ENCODE measurements around the gene ADAM23. TPM values are rescaled to one million over a fixed set of nuclear protein-coding genes. Genes with fewer than 3 reads are reported as not detected.
"Not testable (repeated sequence)": the region's sequence is repeated elsewhere in the genome, so short reads cannot be mapped to it uniquely, and the experiment has no call there.

Gene ADAM23, protein sequence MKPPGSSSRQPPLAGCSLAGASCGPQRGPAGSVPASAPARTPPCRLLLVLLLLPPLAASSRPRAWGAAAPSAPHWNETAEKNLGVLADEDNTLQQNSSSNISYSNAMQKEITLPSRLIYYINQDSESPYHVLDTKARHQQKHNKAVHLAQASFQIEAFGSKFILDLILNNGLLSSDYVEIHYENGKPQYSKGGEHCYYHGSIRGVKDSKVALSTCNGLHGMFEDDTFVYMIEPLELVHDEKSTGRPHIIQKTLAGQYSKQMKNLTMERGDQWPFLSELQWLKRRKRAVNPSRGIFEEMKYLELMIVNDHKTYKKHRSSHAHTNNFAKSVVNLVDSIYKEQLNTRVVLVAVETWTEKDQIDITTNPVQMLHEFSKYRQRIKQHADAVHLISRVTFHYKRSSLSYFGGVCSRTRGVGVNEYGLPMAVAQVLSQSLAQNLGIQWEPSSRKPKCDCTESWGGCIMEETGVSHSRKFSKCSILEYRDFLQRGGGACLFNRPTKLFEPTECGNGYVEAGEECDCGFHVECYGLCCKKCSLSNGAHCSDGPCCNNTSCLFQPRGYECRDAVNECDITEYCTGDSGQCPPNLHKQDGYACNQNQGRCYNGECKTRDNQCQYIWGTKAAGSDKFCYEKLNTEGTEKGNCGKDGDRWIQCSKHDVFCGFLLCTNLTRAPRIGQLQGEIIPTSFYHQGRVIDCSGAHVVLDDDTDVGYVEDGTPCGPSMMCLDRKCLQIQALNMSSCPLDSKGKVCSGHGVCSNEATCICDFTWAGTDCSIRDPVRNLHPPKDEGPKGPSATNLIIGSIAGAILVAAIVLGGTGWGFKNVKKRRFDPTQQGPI
- 0.94 TPM for total RNA-seq

DNA sequence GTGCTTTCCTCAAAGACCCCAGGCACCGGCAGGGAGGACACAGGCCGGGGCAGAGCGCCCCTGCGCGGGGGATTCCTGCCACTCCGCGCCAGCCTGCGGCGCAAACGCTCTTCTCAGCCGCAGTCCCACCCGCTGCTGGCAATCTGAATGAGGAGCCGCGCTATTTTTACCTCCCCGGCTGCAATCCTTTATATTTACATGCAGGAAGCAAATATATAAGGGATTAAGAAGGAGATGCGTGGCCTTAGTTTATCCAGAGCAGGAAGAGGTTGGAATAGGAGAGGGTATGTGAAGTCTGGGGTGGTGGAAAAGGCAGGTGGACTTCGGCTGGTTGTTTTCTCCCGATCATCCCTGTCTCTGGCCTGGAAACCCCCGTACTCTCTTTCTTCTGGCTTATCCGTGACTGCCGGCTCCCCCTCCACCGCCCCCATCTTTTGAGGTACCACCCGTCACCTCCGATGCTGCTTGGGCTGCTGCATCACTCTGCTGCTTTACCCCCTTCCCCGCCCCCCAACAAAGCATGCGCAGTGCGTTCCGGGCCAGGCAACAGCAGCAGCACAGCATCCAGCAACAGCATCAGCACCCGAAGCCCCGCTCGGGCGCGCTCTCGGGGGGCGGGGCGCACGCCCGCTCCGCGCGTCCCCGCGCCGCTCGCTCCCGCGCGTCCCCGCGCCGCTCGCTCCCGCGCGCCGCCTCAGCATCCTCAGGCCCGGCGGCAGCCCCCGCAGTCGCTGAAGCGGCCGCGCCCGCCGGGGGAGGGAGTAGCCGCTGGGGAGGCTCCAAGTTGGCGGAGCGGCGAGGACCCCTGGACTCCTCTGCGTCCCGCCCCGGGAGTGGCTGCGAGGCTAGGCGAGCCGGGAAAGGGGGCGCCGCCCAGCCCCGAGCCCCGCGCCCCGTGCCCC, at the start of gene ADAM23:
ADAM23 (plus strand) TSS at position 700 of the 902 bp plus-strand sequence. CDS start 335 bp downstream, outside the sequence.
- Histone ChIP-seq H3K4me3 (ENCODE audit: low read length) (peak within 1 kb of the TSS; percentile 17), H3K4me1 (ENCODE audit: insufficient read depth, low read length) (peaks cover 18% of the 10 kb centered on the region), H3K9me3 (ENCODE audit: low read depth, low read length) (no peaks in the 10 kb centered on the region), H3K27me3 (ENCODE audit: insufficient read depth, low read length) (peaks cover 66% of the 10 kb centered on the region)

DNA sequence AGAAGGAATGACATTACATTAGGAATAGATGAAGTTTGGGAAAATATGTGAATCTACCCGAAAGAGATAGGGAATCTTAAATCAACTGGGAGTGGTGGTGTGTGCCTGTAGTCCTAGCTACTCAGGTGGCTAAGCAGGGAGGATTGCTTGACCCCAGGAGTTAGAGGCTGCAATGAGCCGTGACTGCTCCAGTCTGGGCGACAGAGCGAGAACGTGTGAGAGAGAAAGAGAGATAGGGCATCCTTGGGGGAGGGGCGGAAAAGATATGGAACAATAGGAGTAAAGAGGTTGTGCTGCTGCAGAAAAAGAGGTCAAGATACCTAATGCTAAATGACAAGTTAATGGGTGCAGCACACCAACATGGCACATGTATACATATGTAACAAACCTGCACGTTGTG, 47.1 kb upstream of the ADAM23 start:
- Histone ChIP-seq H3K27me3 (ENCODE audit: insufficient read depth, low read length) (no peaks in the 10 kb centered on the region), H3K4me3 (ENCODE audit: low read length) (no peak overlapping the region), H3K4me1 (ENCODE audit: insufficient read depth, low read length) (no peaks in the 10 kb centered on the region), H3K9me3 (ENCODE audit: low read depth, low read length) (no peaks in the 10 kb centered on the region)

DNA sequence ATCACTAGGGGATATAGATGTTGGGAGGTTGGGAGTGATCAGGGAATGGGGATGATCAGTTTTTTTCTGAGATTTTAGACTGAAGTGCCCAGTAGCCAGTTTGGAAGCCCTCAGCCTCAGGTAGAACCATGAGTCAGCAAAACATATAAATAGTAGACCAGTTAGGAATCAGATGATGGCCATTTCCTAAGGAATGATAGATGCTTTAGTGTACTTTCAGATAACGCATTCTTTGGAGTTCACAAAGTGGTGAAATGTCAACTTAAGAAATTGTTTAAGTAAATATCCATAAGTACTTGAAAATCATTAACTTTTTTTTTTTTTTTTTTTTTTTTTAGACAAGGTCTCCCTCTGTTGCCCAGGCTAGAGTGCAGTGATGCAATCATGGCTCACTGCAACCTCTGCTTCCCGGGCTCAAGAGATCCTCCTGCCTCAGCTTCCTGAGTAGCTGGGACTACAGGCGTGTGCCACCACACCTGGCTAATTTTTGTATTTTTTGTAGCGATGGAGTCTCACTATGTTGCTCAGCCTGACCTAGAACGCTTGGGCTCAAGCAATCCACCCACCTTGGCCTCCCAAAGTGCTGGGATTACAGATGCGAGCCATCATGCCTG, 40.3 kb upstream of the ADAM23 start:
- H3K9me3 ChIP-seq (ENCODE audit: low read depth, low read length); H3K27me3 ChIP-seq (ENCODE audit: insufficient read depth, low read length); H3K4me1 ChIP-seq (ENCODE audit: insufficient read depth, low read length); H3K4me3 ChIP-seq (ENCODE audit: low read length): not testable (repeated sequence)

DNA sequence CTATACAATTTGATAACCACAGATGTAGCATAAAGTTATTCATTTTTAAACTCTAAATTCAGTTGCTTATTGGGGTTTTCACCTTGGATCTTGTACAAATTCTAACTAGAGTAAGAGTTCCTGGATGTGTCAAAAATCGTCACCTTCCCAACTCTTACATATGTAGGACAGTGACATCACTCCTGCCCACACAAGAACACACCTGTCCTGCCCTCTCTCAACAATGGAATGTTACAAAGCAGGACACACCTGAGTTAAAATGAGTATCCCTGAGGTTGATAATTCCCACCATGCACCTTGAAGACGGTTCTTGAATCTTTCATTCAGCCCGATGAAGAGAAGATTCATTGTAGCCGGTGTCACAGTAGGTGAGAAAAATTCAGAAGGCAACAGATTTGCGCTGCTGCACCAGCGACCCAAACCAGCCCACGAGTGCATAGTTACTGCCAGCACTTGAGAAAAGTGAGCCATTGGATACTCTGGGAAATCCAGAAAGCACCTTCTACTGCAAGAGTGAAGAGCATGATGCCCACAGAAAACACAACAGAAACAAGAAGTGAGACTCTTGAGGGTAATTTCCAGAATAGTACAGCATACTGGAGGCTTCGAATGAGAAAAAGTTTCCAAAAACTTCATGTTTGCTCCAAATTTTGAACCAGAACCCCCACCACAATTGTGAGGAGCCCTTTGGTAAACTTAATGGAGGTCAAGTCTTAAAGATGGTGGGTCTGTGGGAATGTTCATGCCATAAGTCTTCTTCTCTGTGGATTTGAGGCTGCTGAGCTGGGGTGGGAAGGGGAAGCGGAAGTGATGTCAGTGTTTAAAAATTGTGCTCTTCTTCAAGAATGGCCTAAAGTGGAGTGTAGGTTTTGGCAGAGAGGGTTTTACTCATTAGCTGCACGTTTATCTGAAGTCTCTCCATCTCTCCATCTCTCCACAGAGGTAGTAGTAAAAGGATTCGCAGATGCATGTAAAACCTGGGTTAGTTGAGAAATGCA, 34.7 kb upstream of the ADAM23 start:
- no peaks in the 10 kb centered on the region for H3K27me3 ChIP-seq (ENCODE audit: insufficient read depth, low read length)
- no peaks in the 10 kb centered on the region for H3K4me1 ChIP-seq (ENCODE audit: insufficient read depth, low read length)
- H3K9me3 ChIP-seq (ENCODE audit: low read depth, low read length): no peaks in the 10 kb centered on the region
- H3K4me3 ChIP-seq (ENCODE audit: low read length): no peak overlapping the region

DNA sequence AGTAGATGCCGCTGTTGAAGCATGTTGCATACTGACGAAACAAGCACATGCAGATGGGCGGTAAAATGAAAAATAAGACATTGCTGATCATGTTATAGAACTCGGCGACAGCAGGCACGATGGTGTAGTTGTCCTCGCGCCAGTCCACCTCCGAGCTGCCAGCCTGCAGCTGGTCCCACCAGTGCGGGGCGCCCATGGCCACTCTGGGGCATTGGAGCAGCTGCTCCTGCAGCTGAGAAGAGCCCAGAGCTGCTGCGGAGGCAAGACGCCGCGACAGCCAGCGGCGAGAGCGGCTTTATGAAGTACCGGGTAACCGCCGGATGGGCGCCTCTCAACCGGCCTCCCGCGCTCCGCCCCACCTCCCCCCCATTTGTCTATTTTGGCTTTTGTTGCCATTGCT, 32.6 kb upstream of the ADAM23 start:
- no peaks in the 10 kb centered on the region for H3K27me3 ChIP-seq (ENCODE audit: insufficient read depth, low read length)
- no peak overlapping the region for H3K4me3 ChIP-seq (ENCODE audit: low read length)
- H3K4me1 ChIP-seq (ENCODE audit: insufficient read depth, low read length): no peaks in the 10 kb centered on the region
- no peaks in the 10 kb centered on the region for H3K9me3 ChIP-seq (ENCODE audit: low read depth, low read length)

DNA sequence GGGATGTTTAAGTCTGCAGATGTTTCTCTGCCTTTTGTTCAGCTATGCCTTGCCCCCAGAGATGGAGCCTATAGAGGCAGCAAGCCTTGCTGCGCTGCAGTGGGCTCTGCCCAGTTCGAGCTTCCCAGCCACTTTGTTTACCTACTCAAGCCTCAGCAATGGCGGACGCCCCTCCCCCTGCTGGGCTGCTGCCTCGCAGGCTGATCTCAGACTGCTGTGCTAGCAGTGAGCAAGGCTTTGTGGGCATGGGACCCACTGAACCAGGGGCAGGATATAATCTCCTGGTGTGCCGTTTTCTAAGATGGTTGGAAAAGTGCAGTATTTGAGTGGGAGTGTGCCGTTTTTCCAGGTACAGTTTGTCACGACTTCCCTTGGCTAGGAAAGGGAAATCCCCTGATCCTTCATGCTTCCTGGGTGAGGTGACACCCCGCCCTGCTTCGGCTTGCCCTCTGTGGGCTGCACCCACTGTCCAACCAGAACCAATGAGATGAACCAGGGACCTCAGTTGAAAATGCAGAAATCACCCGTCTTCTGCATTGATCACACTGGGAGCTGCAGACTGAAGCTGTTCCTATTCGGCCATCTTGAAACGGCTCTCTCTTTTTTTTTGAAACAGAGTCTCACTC, 27.6 kb upstream of the ADAM23 start:
- Histone ChIP-seq H3K9me3 (ENCODE audit: low read depth, low read length) (peaks cover 4% of the 10 kb centered on the region), H3K4me3 (ENCODE audit: low read length) (no peak overlapping the region), H3K4me1 (ENCODE audit: insufficient read depth, low read length) (no peaks in the 10 kb centered on the region), H3K27me3 (ENCODE audit: insufficient read depth, low read length) (no peaks in the 10 kb centered on the region)

DNA sequence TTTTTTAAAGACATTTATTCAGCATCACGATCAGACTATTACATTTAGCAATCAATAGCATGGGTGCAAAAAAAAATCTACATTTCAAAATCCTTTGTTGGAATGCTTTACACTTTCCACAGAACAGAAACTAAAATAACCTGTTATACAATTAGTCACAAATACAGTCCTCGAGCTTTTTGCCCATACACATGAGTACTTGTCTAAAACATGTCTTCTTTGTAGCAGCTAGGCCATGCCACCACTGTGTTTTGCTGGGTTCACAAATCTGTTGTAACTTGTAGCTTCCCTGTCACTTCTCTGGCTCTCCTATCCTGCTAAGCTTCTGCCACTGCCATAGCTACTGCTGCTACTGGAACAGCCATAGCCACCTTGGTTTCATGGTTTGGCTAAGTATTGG, 24.4 kb upstream of the ADAM23 start:
- Histone ChIP-seq H3K4me3 (ENCODE audit: low read length) (no peak overlapping the region), H3K27me3 (ENCODE audit: insufficient read depth, low read length) (peaks cover 2% of the 10 kb centered on the region), H3K4me1 (ENCODE audit: insufficient read depth, low read length) (no peaks in the 10 kb centered on the region), H3K9me3 (ENCODE audit: low read depth, low read length) (peaks cover 4% of the 10 kb centered on the region)

DNA sequence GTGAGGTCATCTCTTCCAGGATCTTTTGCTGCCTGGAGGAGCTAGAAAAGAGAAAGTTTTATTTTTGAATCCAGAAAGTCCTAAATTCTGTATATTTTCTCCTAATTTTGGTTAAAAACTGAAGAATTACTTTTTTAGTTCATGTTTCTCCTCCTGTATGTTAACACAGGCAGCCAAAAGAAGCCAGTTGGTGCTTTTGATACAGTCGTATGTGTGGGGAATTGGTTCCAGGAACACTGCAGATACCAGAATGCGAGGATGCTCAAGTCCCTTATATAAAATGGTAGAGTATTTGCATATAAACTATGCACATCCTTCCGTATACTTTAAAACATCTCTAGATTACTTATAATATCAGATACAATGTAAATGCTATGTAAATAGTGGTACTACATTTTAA, 22.6 kb upstream of the ADAM23 start:
- Histone ChIP-seq H3K27me3 (ENCODE audit: insufficient read depth, low read length) (peaks cover 2% of the 10 kb centered on the region), H3K9me3 (ENCODE audit: low read depth, low read length) (peaks cover 4% of the 10 kb centered on the region), H3K4me3 (ENCODE audit: low read length) (no peak overlapping the region), H3K4me1 (ENCODE audit: insufficient read depth, low read length) (no peaks in the 10 kb centered on the region)

DNA sequence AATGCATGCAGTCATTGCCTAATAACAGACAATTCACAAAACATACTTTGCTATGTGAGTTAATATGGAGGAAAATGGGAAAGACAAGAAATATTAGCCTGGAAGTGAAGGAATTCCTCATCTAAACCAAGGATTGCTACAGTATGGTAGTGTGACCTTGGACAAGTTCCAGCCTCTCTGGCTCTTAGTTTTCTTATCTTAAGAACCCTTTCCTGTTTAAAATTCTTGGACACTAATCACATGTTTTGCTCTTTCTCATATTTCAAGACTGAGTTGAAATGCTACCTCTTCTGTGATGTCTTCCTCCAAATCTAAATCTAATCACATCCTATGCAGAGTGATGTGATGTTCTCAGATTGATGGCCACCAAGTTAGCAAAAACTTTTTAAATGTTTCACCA, 20.8 kb upstream of the ADAM23 start:
- H3K4me1 ChIP-seq (ENCODE audit: insufficient read depth, low read length): no peaks in the 10 kb centered on the region
- peaks cover 5% of the 10 kb centered on the region for H3K27me3 ChIP-seq (ENCODE audit: insufficient read depth, low read length)
- H3K4me3 ChIP-seq (ENCODE audit: low read length): no peak overlapping the region
- peaks cover 4% of the 10 kb centered on the region for H3K9me3 ChIP-seq (ENCODE audit: low read depth, low read length)

DNA sequence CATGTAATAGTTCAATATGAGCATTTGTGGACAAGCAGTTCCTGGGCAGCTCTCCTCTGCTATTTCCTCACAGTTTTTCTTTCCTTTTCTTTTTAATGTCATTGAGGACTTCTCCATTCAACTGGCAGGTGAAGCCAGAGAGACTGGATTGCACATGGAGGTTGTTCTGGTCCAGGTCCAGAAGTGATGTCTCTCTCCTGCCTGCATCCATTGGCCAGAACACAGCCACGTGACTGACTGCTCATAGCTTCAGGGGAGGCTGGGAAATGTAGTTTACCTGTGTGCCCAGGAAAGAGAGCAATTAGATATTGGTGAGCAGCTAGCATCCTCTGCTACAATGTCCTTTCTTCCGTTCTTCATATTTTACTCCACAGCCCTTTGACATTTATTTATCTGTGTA, 20.2 kb upstream of the ADAM23 start:
- Histone ChIP-seq H3K9me3 (ENCODE audit: low read depth, low read length) (peaks cover 4% of the 10 kb centered on the region), H3K4me1 (ENCODE audit: insufficient read depth, low read length) (no peaks in the 10 kb centered on the region), H3K27me3 (ENCODE audit: insufficient read depth, low read length) (peaks cover 5% of the 10 kb centered on the region), H3K4me3 (ENCODE audit: low read length) (no peak overlapping the region)

DNA sequence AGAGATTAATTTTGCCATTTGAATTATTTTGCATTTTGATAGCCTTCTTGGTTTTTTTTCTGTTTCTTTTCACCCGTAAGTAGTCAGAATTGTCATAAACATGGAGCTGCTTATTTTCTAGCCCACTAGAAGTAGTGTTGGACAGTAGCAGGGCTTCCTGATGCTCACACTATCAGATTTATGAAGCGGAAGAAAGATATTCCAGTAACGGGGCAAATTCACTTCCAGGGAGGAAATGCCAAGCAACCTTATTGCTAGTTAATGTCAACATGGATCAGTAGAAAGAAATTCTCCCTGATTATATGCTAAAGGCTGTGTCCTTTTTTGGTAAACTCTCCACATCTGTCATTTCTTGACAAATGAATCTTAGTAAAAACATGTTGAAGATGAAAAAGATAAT, 19.2 kb upstream of the ADAM23 start:
- no peaks in the 10 kb centered on the region for H3K4me1 ChIP-seq (ENCODE audit: insufficient read depth, low read length)
- H3K9me3 ChIP-seq (ENCODE audit: low read depth, low read length): no peaks in the 10 kb centered on the region
- no peak overlapping the region for H3K4me3 ChIP-seq (ENCODE audit: low read length)
- H3K27me3 ChIP-seq (ENCODE audit: insufficient read depth, low read length): peaks cover 5% of the 10 kb centered on the region

DNA sequence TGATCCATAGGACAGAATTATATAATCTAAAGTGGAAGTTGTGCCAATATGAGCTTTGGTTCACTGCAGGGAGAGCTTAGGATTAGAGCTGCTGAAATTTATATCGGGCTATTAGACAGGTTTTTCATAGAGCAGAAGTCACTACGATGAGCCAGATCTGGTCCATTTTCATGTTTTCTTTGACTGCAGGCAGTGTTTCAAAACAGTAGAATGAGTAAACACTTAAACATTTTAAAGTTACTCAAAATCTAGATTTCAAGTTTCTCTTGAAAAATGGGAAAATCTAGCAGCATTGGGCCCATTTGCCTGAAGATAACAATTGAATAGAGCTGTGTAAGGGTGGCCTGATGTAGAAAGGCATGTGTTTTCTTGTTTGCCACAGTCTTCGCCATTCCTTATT, 14.5 kb upstream of the ADAM23 start:
- H3K4me1 ChIP-seq (ENCODE audit: insufficient read depth, low read length): no peaks in the 10 kb centered on the region
- no peaks in the 10 kb centered on the region for H3K9me3 ChIP-seq (ENCODE audit: low read depth, low read length)
- no peak overlapping the region for H3K4me3 ChIP-seq (ENCODE audit: low read length)
- H3K27me3 ChIP-seq (ENCODE audit: insufficient read depth, low read length): peaks cover 5% of the 10 kb centered on the region

DNA sequence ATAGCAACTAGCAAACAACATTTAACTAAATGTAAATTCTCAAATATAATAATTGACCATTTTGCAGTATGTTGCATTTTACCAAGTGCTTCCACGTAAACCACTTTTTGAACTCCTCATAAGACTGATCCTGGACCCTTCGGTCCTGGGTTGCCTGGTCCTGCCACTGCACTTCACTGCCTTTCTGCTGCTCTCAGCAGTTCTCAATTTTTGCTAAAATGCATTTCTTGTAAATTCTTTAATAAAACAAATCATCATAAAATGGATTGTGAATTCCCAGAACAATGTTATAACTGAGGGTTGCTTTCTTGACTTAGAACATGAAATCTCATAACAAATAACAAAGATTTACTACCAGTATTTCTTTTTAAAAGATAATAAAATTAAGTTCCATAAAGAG, 12.9 kb upstream of the ADAM23 start:
- no peaks in the 10 kb centered on the region for H3K4me1 ChIP-seq (ENCODE audit: insufficient read depth, low read length)
- H3K27me3 ChIP-seq (ENCODE audit: insufficient read depth, low read length): peaks cover 6% of the 10 kb centered on the region
- no peaks in the 10 kb centered on the region for H3K9me3 ChIP-seq (ENCODE audit: low read depth, low read length)
- H3K4me3 ChIP-seq (ENCODE audit: low read length): no peak overlapping the region
